ENCODE measurements around the gene SLC26A6. TPM values are rescaled to one million over a fixed set of nuclear protein-coding genes. Genes with fewer than 3 reads are reported as not detected.

Gene SLC26A6
- total RNA-seq, 1 experiment from 2014 or later = 58.9 TPM

DNA sequence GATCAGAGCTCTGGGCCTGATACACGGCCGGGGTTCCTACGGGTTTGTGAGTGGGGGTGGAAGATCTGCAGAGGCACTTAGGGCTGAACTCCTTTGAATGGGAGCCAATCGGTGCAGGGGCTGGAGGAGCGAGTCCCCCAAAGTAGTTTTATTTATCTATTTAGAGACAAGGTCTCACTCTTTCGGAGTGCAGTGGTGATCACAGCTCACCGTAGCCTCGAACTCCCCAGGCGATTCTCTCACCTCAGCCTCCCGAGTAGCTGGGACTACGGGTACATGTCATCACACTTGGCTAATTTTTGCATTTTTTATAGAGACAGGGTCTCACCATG, 29.0 kb upstream of the SLC26A6 start (continued):
- TF ChIP-seq CBFB (CRISPR knock-in tag; IDR thresholded peaks at IDR 0.05; ENCODE audit: low read depth) = no peak

DNA sequence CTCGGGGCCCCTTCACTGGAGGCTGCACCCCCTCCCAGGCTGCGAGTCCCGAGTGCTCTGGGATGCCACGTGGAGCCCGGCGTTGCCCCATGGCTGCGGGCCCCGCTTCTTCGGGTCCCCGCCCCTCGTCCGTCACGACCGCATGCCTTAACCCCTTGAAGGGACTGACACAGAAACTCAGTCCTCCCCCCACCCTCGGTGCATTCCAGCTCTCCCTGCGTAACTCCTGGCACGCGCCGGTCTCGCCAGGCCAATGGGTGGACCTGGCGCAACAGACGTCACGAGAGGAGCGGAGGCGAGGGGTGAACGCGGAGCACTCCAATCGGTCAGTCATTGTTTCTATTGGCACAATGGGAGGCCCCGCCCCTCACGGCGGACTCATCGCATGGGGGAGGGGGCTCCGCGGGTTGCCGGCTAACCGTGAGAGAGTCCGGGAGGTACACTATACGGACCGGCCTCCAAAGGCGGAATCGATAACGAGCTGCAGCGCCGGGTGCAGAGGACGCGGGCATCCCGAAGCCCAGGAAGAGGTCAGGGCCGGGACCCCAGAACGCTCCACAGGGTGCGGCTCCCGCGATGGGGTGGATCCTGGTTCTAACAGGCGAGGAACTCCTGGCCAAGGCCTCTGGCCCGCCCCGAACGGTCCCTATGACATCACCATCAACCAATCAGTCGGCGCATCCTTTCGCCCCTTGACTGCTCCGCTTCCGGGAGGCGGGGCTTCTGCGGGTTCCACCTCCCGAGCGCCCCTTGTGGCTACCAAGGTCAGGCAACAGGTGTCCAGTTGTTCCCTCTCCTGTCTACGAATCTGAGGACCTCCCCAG, 28.4 kb upstream of the SLC26A6 start:
- H3K36me3 Mint-ChIP-seq = peaks cover 32% of the 10 kb centered on the region
- ATAC-seq = peak; percentile 79
- POLR2A ChIA-PET = interaction anchor here (0.6 to 4.4 kb wide), 12 partner anchors 12 to 457 kb away, joined by 3 to 41 read pairs (median 4); partner anchors contain the start of genes ARIH2, ATRIP, IP6K2 and NDUFAF3
- peak; percentile 96 for TF ChIP-seq ETV6 (CRISPR knock-in tag; IDR thresholded peaks at IDR 0.05)
- peak; percentile 36; the same call in 1 of the 2 replicates for TF ChIP-seq JUN (CRISPR knock-in tag; IDR thresholded peaks at IDR 0.05)
- peak; percentile 77 for TF ChIP-seq NFYB (CRISPR knock-in tag; conservative IDR thresholded peaks at IDR 0.05; ENCODE audit: low read depth)
- TF ChIP-seq ZNF219 (CRISPR knock-in tag; IDR thresholded peaks at IDR 0.05; ENCODE audit: borderline replicate concordance) = no peak
- TF ChIP-seq, protein P1, sequence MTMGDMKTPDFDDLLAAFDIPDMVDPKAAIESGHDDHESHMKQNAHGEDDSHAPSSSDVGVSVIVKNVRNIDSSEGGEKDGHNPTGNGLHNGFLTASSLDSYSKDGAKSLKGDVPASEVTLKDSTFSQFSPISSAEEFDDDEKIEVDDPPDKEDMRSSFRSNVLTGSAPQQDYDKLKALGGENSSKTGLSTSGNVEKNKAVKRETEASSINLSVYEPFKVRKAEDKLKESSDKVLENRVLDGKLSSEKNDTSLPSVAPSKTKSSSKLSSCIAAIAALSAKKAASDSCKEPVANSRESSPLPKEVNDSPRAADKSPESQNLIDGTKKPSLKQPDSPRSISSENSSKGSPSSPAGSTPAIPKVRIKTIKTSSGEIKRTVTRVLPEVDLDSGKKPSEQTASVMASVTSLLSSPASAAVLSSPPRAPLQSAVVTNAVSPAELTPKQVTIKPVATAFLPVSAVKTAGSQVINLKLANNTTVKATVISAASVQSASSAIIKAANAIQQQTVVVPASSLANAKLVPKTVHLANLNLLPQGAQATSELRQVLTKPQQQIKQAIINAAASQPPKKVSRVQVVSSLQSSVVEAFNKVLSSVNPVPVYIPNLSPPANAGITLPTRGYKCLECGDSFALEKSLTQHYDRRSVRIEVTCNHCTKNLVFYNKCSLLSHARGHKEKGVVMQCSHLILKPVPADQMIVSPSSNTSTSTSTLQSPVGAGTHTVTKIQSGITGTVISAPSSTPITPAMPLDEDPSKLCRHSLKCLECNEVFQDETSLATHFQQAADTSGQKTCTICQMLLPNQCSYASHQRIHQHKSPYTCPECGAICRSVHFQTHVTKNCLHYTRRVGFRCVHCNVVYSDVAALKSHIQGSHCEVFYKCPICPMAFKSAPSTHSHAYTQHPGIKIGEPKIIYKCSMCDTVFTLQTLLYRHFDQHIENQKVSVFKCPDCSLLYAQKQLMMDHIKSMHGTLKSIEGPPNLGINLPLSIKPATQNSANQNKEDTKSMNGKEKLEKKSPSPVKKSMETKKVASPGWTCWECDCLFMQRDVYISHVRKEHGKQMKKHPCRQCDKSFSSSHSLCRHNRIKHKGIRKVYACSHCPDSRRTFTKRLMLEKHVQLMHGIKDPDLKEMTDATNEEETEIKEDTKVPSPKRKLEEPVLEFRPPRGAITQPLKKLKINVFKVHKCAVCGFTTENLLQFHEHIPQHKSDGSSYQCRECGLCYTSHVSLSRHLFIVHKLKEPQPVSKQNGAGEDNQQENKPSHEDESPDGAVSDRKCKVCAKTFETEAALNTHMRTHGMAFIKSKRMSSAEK (CRISPR knock-in tag; IDR thresholded peaks at IDR 0.05; ENCODE audit: borderline replicate concordance) = peak; percentile 87
- TF ChIP-seq CREM (CRISPR knock-in tag; IDR thresholded peaks at IDR 0.05) = peak; percentile 89
- peak; percentile 52; the same call in 1 of the 2 replicates for TF ChIP-seq CBFB (CRISPR knock-in tag; IDR thresholded peaks at IDR 0.05; ENCODE audit: low read depth)
- TF ChIP-seq KAT7 (CRISPR knock-in tag; IDR thresholded peaks at IDR 0.05; ENCODE audit: borderline replicate concordance) = no peak
- peak; percentile 91; the same call in 1 of the 2 replicates for TF ChIP-seq SMAD3 (CRISPR knock-in tag; IDR thresholded peaks at IDR 0.05; ENCODE audit: borderline replicate concordance)
- TF ChIP-seq ESRRA (CRISPR knock-in tag; IDR thresholded peaks at IDR 0.05; ENCODE audit: borderline replicate concordance) = 0 out of 2 replicates have a peak, but pooled peaks have one; percentile 67
- TF ChIP-seq, protein P2, sequence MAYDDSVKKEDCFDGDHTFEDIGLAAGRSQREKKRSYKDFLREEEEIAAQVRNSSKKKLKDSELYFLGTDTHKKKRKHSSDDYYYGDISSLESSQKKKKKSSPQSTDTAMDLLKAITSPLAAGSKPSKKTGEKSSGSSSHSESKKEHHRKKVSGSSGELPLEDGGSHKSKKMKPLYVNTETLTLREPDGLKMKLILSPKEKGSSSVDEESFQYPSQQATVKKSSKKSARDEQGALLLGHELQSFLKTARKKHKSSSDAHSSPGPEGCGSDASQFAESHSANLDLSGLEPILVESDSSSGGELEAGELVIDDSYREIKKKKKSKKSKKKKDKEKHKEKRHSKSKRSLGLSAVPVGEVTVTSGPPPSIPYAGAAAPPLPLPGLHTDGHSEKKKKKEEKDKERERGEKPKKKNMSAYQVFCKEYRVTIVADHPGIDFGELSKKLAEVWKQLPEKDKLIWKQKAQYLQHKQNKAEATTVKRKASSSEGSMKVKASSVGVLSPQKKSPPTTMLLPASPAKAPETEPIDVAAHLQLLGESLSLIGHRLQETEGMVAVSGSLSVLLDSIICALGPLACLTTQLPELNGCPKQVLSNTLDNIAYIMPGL (CRISPR knock-in tag; IDR thresholded peaks at IDR 0.05) = peak; percentile 83
- peak; percentile 93 for TF ChIP-seq NFE2L1 (CRISPR knock-in tag; IDR thresholded peaks at IDR 0.05)
- TF ChIP-seq GTF2I (CRISPR knock-in tag; conservative IDR thresholded peaks at IDR 0.05) = 0 out of 2 replicates have a peak, but pooled peaks have one; percentile 29
- TF ChIP-seq NR1H2 (CRISPR knock-in tag; IDR thresholded peaks at IDR 0.05) = no peak
- TF ChIP-seq, protein P3, sequence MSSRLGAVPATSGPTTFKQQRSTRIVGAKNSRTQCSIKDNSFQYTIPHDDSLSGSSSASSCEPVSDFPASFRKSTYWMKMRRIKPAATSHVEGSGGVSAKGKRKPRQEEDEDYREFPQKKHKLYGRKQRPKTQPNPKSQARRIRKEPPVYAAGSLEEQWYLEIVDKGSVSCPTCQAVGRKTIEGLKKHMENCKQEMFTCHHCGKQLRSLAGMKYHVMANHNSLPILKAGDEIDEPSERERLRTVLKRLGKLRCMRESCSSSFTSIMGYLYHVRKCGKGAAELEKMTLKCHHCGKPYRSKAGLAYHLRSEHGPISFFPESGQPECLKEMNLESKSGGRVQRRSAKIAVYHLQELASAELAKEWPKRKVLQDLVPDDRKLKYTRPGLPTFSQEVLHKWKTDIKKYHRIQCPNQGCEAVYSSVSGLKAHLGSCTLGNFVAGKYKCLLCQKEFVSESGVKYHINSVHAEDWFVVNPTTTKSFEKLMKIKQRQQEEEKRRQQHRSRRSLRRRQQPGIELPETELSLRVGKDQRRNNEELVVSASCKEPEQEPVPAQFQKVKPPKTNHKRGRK (CRISPR knock-in tag; IDR thresholded peaks at IDR 0.05; ENCODE audit: borderline replicate concordance) = no peak
- TF ChIP-seq ZNF425 (CRISPR knock-in tag; conservative IDR thresholded peaks at IDR 0.05) = no peak
- TF ChIP-seq CDX4 (CRISPR knock-in tag; IDR thresholded peaks at IDR 0.05; ENCODE audit: borderline replicate concordance) = no peak
- no peak for TF ChIP-seq ELF4 (CRISPR knock-in tag; IDR thresholded peaks at IDR 0.05; ENCODE audit: low read depth)
- TF ChIP-seq IRF2 (CRISPR knock-in tag; IDR thresholded peaks at IDR 0.05; ENCODE audit: borderline replicate concordance, low read depth) = peak; percentile 73; the same call in 1 of the 2 replicates
- peak; percentile 95 for TF ChIP-seq TP53 (CRISPR knock-in tag; IDR thresholded peaks at IDR 0.05)
- TF ChIP-seq, protein P4, sequence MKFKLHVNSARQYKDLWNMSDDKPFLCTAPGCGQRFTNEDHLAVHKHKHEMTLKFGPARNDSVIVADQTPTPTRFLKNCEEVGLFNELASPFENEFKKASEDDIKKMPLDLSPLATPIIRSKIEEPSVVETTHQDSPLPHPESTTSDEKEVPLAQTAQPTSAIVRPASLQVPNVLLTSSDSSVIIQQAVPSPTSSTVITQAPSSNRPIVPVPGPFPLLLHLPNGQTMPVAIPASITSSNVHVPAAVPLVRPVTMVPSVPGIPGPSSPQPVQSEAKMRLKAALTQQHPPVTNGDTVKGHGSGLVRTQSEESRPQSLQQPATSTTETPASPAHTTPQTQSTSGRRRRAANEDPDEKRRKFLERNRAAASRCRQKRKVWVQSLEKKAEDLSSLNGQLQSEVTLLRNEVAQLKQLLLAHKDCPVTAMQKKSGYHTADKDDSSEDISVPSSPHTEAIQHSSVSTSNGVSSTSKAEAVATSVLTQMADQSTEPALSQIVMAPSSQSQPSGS (CRISPR knock-in tag; IDR thresholded peaks at IDR 0.05; ENCODE audit: borderline replicate concordance, low read depth) = peak; percentile 84; the same call in 1 of the 2 replicates
- peak; percentile 83; the same call in 1 of the 2 replicates for TF ChIP-seq ZNF138 (CRISPR knock-in tag; conservative IDR thresholded peaks at IDR 0.05)

More for the DNA sequence above, 28.4 kb upstream of the SLC26A6 start:
- Mint-ChIP-seq H3K27ac (peak overlapping the region; percentile 100), H3K27me3 (ENCODE audit: low read depth) (no peaks in the 10 kb centered on the region), H3K9me3 (peaks cover 9% of the 10 kb centered on the region; the same call in 1 of the 2 replicates), H3K4me1 (peaks cover 14% of the 10 kb centered on the region), H3K4me3 (peak overlapping the region; percentile 88)
- peak; percentile 99 for DNase-seq (ENCODE audit: low spot score)
- CTCF ChIA-PET = interaction anchor here (0.6 to 5.2 kb wide), 23 partner anchors 10 to 469 kb away, joined by 3 to 51 read pairs (median 4); partner anchors contain the start of genes IP6K2, LAMB2, NCKIPSD and NDUFAF3

Data from WTC11 (cell line).